GM19023 (cell line): ENCODE measurements around the gene ATAT1.
"Not testable (repeated sequence)": the region's sequence is repeated elsewhere in the genome, so short reads cannot be mapped to it uniquely, and the experiment has no call there.

Experiments used
- ATAC-seq: cut with Tn5 transposase; IDR thresholded peaks from one replicate; pipeline ENCODE4 v1.9.1; 2021; ENCODE audit warnings: mild to moderate bottlenecking, moderate library complexity; ENCODE audit not compliant: unreplicated experiment

ATAT1 gene

DNA sequence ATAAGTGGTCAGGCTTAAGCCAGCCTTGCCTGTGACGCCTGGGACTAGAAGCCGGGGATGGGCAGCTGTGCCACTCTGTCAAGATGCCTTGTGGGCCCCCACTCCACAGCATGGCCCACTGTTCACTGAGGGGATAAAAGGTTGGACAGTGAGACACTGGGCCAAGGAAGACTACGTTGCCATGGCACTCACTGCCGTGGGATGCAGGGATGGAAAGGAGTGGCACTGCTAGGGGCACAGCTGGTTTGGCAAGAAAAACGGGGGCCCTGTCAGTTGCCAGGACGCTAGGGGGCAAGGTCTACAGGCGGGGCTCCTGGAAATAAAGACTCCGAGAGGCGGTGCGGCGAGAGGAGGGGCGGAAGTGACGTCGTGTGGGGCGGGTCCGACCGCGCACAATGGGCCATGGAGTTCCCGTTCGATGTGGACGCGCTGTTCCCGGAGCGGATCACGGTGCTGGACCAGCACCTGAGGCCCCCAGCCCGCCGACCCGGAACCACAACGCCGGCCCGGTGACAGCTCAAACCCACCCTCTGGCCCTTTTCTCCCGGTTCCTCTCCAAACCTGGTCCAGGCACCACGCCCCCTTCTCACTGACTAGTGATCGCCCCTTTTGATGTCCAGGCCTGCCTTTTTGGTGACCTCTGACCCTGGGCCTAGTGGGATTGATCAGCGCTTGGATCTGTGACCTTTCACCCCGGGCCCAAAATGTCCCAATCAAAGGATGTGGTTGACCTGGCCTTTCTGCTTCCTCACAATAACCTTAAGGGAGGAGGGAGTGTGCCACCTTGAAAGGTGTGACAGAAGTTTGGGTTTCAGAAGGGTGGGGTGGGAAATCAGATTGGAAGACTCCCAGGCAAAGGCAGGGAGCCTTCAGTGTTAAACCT lies at the start of gene ATAT1:
Gene ATAT1 (plus strand): TSS at position 391 of the 883 bp plus-strand sequence.
- ATAC-seq: peak; percentile 91

DNA sequence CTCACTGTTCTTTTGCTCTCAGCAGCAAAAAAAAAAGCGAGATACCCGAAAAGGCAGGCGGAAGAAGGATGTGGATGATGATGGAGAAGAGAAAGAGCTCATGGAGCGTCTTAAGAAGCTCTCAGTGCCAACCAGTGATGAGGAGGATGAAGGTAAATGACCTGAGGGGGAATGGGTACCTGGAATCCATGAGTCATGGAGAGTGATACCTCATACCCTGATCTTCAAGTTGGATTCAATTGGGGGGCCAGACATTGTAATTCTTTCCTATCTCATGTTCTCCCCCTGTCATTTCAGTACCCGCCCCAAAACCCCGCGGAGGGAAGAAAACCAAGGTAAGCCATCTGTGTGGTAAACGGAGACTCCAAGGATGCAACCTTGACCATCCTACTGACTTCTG lies 48.6 kb upstream of the ATAT1 start:
- ATAC-seq: no peak

GRCh38 chr6:30583921-30584320 lies 42.8 kb upstream of the ATAT1 start:
- ATAC-seq: no peak

GRCh38 chr6:30589754-30590358 lies 36.8 kb upstream of the ATAT1 start:
- no peak for ATAC-seq

- no peak for ATAC-seq
Measured at GRCh38 chr6:30590509-30590908, 36.2 kb upstream of the ATAT1 start.

- no peak for ATAC-seq
Measured at GRCh38 chr6:30591008-30591407, 35.7 kb upstream of the ATAT1 start.

GRCh38 chr6:30592287-30592686 lies 34.4 kb upstream of the ATAT1 start:
- no peak for ATAC-seq

DNA sequence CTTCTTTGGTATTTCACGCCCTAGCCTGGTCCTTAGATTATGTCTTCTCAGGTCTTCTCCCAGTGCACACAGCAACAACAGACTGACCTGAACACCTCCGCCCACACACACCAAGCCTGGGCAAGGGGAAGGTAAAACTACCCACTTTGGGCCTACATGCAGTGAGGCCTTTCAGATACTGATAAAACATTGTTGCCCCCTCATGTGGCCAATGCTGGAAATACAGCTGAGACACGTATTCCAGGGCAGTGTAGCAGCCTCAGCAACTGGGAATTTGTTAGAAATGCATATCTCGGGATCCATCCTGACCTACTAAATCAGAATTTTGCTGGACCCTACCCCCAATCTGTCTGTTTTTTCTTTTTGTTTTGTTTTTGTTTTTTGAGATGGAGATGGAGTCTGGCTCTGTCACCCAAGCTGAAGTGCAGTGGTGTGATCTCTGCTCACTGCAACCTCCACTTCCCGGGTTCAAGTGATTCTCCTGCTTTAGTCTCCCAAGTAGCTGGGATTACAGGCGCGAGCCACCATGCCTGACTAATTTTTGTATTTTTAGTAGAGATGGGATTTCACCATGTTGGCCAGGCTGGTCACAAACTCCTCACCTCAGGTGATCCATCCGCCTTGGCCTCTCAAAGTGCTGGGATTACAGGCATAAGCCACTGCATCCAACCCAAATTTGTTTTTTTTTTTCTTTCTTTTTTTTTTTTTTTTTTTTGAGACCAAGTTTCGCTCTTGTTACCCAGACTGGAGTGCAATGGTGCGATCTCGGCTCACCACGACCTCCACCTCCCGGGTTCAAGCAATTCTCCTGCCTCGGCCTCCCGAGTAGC lies 29.1 kb upstream of the ATAT1 start:
- ATAC-seq: not testable (repeated sequence)

- no peak for ATAC-seq
Measured at GRCh38 chr6:30598912-30599624, 27.6 kb upstream of the ATAT1 start.

DNA sequence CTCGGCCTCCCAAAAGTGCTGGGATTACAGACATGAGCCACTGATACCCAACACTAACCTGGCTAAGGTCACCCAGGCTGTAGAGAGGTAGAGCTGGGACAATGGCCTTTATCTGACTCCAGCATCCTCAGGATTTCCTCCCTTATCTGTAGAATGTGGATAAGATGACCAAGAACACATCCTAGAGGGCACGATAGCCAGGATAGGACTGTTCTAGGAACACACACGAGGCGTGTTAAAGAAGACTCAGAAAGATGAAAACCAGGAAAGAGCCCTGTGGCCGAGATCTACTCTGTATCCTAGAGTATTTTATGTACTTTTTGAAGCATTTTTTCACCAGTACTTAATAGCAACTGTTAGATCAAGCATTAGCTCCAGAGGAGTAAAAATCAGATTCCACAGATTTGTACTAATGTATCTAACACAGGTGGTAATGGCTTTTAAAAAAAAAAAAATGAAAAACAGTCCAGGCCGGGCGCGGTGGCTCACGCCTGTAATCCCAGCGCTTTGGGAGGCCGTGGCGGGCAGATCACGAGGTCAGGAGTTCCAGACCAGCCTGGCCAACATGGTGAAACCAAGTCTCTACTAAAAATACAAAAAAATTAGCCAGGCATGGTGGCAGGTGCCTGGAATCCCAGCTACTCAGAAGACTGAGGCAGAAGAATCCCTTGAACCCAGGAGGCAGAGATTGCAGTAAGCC lies 26.9 kb upstream of the ATAT1 start:
- ATAC-seq: no peak

DNA sequence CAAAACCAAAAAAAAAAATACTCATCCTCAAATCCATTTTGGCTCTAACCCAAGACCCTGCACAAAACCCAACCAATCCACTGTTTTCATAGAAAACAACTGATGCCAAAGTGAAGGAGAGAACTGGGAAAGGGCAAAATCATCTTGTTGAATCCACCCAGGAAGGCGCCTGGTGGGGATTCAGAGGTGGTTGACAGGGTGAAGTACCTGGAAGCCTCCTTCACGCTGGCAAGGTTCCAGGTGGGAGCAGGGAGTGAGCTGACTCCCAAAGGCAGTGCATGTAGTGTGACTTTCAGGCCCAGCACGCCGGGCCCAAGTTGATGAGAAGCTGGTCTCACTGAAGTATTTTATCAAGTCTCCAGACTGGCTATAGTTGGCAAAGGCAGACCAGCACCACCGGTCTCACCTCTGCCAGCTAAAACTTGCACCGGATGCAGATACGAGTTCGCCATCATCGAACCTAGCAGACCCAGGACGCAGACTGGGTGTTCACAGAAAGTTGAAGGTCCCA lies 26.2 kb upstream of the ATAT1 start:
- no peak for ATAC-seq

- no peak for ATAC-seq
Measured at GRCh38 chr6:30601436-30601814, 25.2 kb upstream of the ATAT1 start.

DNA sequence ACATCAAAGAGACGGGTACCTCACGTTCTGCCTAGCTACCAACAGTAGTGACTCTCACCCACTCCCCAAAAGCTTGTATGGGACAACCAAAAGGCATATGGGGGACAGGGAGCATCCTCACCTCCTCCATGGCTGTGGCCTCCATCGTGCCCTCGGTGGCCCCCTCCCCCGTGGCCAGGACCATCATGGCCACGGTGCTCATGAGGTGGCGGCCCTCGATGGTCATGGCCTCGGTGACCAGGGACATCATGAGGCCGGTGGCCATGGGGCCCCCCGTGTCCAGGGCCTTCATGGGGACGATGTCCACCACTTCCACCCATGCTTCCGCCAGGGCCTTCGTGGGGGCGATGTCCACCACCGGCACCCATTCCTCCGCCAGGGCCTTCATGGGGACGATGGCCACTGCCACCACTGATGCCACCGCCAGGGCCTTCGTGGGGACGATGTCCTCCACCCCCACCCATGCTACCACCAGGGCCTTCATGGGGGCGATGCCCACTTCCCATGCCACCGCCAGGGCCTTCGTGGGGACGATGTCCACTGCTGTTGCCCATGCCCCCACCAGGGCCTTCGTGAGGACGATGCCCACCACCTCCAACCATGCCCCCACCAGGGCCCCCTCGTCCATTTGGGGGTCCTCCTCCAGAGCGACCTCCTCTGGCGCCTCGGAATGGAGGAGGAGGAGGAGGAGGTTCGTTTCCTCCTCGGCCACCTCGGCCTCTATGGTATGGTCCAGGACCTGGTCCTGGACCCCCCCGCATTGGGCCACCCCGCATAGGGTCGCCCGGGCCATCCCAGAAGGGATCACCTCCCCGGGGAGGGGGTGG lies 24.6 kb upstream of the ATAT1 start:
- no peak for ATAC-seq

GRCh38 chr6:30603961-30604360 lies 22.7 kb upstream of the ATAT1 start:
- ATAC-seq: no peak

DNA sequence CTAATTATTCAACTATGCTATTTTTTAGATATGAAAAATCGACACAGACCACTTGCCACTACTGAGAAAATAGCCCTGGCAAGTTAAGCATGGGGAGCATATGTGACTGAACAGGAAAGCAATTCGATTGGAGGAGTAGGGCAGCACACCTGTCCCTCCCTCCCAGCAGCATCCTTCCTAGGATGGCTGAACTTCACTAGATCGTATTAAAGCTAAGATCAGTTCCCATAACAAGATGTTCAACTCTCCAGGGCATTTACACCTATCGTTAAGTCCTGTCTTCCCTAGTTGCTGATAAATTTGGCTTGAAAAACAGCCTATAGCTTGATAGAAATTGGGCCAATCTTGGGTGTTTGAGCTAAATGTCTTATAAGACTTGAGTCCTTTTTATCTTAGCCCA lies 16.6 kb upstream of the ATAT1 start:
- no peak for ATAC-seq

GRCh38 chr6:30611150-30611855 lies 15.4 kb upstream of the ATAT1 start:
- ATAC-seq: no peak

DNA sequence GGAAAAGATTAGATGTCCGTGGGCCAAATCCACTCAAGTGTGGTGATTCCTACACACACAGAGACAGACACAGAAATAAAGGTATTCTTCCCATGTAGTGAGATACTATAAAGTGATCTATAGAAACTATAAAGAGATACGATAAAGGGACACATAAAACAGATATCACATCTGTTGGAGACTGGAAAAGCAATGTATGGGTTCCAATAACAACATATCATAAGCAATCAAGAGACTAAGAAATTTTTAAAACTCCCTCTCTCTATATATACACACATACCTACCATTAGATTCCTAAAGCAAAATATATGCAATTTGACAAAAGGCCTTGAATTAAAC lies 14.8 kb upstream of the ATAT1 start:
- ATAC-seq: no peak

- ATAC-seq: no peak
Measured at GRCh38 chr6:30612213-30612612, 14.5 kb upstream of the ATAT1 start.
